ENCODE data around the gene LENG8. TPM values are rescaled to one million over a fixed set of nuclear protein-coding genes. Genes with fewer than 3 reads are reported as not detected.
A peak's percentile ranks its signal among the peaks of the same experiment; 100 is the strongest.

Gene LENG8
- total and polyA plus RNA-seq, 2 of the 4 experiments (the other 2 are of a cell fraction) = 21.1 to 93.9 TPM

- Histone ChIP-seq H3K4me2 (ENCODE audit: low read depth, low read length) (peak overlapping the region; percentile 45), H4K5ac (ENCODE audit: low read depth, low read length) (no peak overlapping the region), H3K18ac (ENCODE audit: low read depth, low read length) (no peak overlapping the region; the same call in 1 of the 2 replicates), H4K91ac (ENCODE audit: insufficient read depth, low read depth, low read length) (no peak overlapping the region), H2BK20ac (ENCODE audit: low read depth, low read length) (no peak overlapping the region), H3K9ac (ENCODE audit: low read depth, low read length) (peak overlapping the region; percentile 64; the same call in 1 of the 2 replicates), H2AFZ (replicated peaks; ENCODE audit: low read length, poor library complexity) (peak overlapping the region; percentile 16), H3K9me1 (ENCODE audit: insufficient read depth, low read length) (peaks cover 4% of the 10 kb centered on the region; the same call in 1 of the 2 replicates), H2BK5ac (ENCODE audit: low read depth, low read length, poor library complexity, severe bottlenecking) (no peak overlapping the region), H2AK9ac (replicated peaks; ENCODE audit: low read depth, low read length, poor library complexity) (peak overlapping the region; percentile 49), H3K56ac (ENCODE audit: extremely low read depth, insufficient read depth, low read length) (no peak overlapping the region), H3K4ac (ENCODE audit: low read depth, low read length) (peak overlapping the region; percentile 40; the same call in 1 of the 2 replicates), H3K27ac (ENCODE audit: insufficient read depth, low read length) (peak overlapping the region; percentile 10; the same call in 1 of the 2 replicates), H2BK120ac (ENCODE audit: low read depth, low read length) (no peak overlapping the region), H3K4me1 (ENCODE audit: control insufficient read depth, insufficient read depth, low read length) (peaks cover 12% of the 10 kb centered on the region), H3K4me3 (ENCODE audit: insufficient read depth, low read depth, low read length) (peak overlapping the region; percentile 38), H3K27me3 (ENCODE audit: control insufficient read depth, insufficient read depth, low read length) (no peaks in the 10 kb centered on the region), H3K14ac (replicated peaks; ENCODE audit: low read depth, low read length) (no peak overlapping the region), H3K23ac (ENCODE audit: low read depth, low read length) (no peak overlapping the region), H3K79me1 (ENCODE audit: low read depth in 1 of 2, low read length in 2 of 2) (peaks cover 0 to 7% of the 10 kb centered on the region in 2 experiments; a peak in 1 of 4 replicates), H2AK5ac (ENCODE audit: low read depth, low read length) (peak overlapping the region; percentile 9), H3K36me3 (ENCODE audit: control insufficient read depth, insufficient read depth, low read length) (no peaks in the 10 kb centered on the region; the same call in 1 of the 2 replicates), H4K8ac (ENCODE audit: low read depth in 2 of 2, low read length in 2 of 2) (peak overlapping the region in 1 of 2 experiments; percentile 53; a peak in 2 of 4 replicates), H3K9me3 (ENCODE audit: control insufficient read depth, insufficient read depth, low read length) (no peaks in the 10 kb centered on the region), H2BK15ac (ENCODE audit: low read depth, low read length) (no peak overlapping the region; the same call in 2 of the 3 replicates), H4K20me1 (ENCODE audit: insufficient read depth, low read length) (no peaks in the 10 kb centered on the region)
- DNase-seq (no peak), ATAC-seq (ENCODE audit: low read depth) (peak; percentile 3; the same call in 1 of the 2 replicates)
- ChIA-PET POLR2A (ENCODE audit: unreplicated experiment) (no interaction called here), CTCF (no interaction called here)
- dilution Hi-C loops (cut with HindIII; ENCODE audit: low sequenced_read_pairs, unreplicated experiment) (no loop called here), intact Hi-C loops (cut with micrococcal nuclease) (loop anchor here (10.0 kb wide), 1 partner anchor 594 kb away; the partner anchor contains the start of gene RDH13), in situ Hi-C loops (cut with MboI; ENCODE audit: low sequenced_read_pairs) (loop anchor here (25.0 kb wide), 4 partner anchors 359 to 1666 kb away; partner anchors contain the start of genes NAT14, NDUFA3, OSCAR and PRPF31)
- TF ChIP-seq, protein P1, sequence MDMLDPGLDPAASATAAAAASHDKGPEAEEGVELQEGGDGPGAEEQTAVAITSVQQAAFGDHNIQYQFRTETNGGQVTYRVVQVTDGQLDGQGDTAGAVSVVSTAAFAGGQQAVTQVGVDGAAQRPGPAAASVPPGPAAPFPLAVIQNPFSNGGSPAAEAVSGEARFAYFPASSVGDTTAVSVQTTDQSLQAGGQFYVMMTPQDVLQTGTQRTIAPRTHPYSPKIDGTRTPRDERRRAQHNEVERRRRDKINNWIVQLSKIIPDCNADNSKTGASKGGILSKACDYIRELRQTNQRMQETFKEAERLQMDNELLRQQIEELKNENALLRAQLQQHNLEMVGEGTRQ (IDR thresholded peaks at IDR 0.05; ENCODE audit: low read depth, low read length) = no peak
- no peak for TF ChIP-seq FOS (IDR thresholded peaks at IDR 0.05; ENCODE audit: low read depth, low read length)
- WGBS, 2 experiments (ENCODE audit: extremely low coverage in 2 of 2, insufficient read length in 1 of 2) = 0% methylated on average over 2 of the region's 60 CpGs; no CpG with 5 or more reads in 1 of the 2 experiments
- BruUV-seq (replicated peaks) = no TSS peak
Measured at GRCh38 chr19:54470991-54471782, 22.2 kb downstream of the LENG8 start.

All from IMR-90 (cell line).